NCI-H1105 treated with DMSO at 0.1 percent for 48 hours (cell line): ENCODE measurements around the gene FARS2.
"Not testable (repeated sequence)": the region's sequence is repeated elsewhere in the genome, so short reads cannot be mapped to it uniquely, and the experiment has no call there.

Source experiments
- DNase-seq: peaks from one replicate; lab custom pipeline; 2025; lab: John Stamatoyannopoulos, UW

The FARS2 gene

DNA sequence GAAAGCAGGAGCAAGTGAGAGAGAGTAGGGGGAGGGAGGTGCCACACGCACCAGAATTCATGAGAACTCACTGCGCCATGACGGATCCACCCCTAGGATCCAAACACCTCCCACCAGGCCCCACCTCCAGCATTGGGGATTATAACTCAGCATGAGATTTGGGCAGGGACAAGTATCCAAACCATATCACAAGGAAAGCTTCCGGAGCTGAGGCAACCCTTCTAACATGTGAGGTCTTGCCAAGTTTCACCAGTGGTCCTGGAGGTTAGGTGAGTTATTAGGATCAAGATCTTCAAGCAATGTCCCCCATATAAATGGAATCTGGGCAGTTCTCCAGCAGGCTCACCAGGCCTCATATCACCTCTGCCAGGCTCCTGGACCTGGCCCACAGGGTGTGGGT, 437.0 kb downstream of the FARS2 start:
- DNase-seq: no peak

DNA sequence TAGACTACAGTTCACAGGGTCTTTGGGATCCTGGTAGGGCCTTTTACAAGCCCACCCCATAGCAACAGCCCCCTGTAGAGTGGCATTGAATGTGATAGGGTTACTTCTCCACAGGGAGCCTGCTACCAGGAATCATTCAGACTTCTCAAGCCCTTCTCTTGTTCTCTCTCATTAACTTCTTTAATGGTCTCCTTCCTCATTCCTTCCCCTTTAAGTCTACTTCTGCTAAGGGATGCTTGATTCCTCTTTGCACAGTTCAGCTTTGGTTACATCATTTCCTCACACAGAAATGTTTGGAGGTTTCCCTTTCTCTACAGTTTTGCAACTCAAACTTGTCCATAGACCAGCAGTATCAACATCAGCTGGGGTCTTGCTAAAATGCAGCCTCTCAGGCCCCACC, 437.8 kb downstream of the FARS2 start:
- DNase-seq: not testable (repeated sequence)

DNA sequence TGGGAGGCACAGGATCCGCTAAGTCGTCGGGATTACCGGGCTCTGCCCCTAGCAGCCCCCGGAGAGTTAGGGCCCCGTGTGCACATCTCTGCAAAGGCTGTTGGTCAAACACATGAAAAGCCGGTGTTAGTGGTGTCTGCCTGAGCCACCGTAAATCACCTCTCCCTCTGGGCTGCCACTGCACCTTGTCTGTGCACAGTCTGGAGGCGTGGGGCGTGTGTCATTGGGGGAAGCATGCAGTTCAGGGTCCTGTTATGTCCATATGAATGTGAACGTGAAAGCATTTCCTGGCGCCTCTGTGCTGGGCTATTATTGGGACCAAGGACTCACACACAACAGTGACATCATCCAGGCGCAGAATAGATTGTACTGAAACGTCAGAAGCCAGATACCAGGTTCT, 439.9 kb downstream of the FARS2 start:
- no peak for DNase-seq

DNA sequence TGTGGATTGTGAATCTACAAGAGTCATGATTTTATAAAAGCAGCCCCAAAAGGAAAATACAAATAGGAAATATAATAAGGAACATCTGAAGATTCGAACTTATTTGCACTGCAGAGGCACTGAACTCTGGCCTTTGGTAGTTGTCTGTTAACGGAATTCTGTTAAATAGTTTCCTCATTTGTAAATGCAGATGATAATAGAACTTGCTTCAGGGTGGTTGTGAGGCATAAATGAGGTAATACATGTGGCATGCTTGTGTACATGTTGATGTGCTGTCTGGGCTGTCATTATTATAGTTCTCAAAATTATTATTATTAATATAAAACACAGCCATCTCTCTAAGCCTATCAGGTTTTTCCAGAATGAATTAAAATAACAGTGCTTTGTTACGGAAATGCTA, 443.4 kb downstream of the FARS2 start:
- no peak for DNase-seq

DNA sequence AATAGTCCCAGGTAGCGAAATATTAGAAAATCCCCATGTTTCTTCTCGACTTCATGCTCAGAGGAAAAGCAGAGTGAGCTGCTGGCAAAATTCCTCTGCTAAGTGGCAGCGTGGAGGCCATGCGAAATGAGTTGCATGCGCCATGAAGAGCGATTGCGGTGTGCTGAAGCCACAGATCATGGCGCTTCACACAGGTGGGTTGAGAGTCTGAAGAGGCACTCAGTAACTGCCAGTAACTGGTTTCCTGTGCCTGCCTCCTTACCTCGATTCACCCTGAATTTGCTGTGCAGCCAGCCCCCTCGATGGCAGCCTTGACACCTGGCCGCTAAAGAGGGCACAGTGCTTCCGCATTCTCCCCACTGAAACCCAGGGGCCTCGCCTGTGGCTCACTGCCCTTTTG, 443.9 kb downstream of the FARS2 start:
- no peak for DNase-seq

DNA sequence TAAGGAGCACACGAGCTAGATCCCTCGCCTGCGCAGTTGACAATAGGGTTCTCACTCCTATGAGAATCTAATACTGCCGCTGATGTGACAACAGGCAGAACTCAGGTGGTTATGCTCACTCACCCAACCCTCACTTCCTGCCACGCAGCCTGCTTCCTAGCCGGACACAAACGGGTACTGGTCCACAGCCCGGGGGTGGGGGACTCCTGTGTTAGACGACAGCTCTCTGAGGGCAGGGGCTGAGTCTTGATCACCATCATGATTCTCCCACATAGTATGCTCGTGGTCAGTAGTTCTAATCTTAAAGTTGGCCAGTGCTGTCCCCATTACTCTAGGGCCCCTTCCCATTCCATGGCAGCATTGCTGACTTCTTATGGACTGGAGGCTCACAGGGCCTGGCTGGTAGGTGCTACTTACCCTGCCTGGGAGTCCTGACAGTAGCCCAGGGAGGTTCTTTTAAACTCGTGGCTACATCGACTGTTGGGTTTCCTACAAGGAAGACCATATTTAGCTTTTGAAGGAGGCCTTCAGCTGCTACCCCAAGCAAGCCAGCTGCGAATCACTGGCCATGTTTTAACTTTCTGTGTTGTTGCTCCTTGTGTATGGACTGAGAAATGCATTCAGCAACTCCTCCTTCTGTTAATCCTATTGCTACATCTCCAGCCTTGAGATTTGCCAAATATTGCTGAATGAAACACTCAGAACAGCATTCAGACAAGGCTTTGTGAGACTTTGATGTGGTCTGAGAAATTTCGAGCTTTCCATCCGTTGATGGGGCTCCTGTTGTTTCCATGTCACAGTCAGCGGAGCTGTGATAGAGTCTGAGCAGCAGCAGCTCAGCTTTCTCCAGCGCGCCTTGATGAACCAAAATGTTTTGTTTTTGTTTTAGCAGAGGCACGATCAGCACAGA, 445.1 kb downstream of the FARS2 start:
- no peak for DNase-seq

DNA sequence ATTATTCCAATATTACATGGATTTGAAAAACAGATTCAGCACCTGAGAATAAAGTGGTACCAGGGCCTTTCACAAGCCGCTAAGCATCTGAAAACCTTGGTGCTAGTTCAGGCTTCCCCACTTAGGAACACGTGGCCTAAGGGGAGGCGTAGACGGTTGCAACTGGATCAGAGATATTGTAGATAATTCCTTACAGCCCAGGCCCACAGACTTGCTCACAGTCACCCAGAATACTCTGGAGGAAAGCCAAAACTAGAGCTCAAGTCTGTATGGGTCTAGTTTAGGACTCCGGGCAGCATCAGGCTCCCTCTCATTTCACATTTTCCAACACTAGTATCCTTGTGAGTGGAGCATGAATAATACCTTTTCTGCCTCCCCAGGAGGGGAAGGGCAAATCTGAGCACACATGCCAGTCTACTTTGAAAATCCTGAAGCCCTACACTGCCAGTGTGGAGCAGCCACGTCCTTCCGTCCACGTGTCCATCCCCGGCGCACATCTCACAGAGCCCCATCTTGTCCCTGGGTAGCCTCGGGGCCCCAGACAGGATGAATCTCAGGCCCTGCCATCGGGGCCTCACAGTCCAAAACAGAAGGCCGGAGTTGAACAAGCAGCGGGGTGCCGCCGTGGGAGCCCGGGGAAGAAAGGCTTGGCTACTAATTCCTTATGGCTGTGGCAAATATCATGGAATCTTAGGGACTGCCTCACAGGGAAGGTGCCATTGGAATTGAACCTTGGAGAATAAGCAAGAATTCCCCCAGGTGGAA, 446.1 kb downstream of the FARS2 start:
- DNase-seq: no peak

DNA sequence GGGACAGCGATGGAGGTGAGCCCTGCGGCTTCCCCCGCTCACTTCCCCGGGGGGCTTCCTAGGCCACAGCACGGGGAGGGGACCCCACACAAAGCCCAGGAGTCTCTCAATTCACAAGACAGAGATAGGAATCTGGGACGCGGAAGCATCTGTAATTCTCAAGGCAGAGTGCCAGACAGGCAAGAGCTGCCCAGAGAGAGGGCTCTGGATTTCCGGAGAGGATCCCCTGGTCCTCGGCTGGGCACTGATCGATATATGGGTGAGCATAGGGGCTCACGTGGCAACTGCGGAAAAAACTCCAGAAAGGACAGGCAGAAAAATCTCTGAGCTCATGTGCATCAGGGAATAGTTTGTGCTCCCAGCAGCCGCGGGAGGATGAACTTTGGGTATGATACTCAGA, 449.2 kb downstream of the FARS2 start:
- no peak for DNase-seq

DNA sequence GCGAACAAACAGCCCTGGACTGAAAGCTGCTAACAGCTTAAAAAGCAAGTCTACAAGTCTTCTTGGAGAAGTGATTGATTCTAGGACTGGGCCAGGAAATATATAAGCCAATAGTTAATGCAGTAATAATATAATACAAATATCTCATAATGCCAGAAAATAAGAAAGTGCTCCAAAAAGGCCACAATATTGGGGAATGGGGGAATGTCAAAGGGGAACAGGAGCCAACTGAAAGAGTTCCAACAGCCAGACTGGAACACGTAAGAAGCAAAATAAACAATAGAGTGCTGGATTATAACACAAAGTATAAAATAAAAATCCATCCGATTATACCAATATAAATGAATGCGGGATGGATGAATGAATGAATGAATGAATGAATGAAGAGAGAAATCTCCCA, 449.6 kb downstream of the FARS2 start:
- no peak for DNase-seq

DNA sequence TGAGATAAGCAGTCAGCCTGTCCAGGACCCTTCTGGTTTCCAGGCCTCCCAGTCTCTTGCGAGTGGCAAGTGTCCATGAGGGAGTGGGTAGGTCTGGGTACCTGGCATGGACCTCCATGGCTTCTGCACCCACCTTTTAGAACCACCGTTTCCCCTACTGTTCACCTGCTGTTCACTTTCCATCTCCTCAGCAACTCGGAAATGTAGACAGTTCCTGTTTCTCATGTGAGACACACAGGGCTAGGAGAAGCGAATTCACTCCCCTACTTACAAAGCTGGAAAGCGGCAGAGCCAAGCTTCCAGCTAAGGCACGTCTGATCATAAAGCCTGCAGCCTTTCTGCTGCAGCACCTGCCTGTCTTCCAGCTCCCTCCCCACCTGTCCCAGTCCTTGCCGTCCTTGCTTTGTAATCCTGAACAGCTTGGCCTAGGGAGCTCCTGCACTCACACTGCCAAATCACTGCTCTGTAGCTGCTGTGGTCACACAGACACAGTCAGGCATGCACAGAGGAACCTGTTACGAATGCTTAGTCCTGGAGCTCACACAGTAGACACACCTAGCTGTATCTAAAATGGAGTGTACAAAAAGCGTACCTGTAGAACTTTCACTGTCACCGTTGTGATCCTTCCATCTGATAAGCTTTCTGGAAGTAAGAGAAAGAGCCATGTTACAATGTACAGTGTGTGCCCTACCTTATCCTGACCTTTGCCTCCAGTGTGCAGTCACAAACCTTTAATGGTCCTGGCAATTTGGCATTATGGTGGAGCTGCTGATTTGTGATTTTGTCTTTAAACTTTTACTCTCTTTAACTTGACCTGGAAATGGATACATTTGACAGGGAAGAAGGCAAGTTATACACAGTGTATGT, 451.3 kb downstream of the FARS2 start:
- DNase-seq: no peak

DNA sequence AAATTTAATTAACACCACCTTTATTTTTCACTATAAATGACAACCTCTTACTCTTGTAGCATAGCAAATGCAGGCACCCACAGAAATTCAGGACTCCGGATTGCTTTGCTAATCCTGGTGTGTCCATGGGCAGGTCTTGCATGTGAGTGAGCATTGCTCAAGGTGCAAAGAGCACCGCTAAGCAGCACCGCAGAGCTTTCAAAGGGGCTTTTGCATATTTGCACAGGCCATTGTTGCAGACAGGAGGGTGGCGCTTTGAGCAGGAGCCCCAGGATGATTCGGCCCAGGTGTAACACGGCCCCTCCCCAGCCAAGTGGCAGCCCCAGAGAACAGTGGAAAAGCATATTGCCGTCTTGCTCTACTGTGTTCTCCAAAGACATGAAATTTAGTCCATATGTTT, 452.2 kb downstream of the FARS2 start:
- DNase-seq: no peak

DNA sequence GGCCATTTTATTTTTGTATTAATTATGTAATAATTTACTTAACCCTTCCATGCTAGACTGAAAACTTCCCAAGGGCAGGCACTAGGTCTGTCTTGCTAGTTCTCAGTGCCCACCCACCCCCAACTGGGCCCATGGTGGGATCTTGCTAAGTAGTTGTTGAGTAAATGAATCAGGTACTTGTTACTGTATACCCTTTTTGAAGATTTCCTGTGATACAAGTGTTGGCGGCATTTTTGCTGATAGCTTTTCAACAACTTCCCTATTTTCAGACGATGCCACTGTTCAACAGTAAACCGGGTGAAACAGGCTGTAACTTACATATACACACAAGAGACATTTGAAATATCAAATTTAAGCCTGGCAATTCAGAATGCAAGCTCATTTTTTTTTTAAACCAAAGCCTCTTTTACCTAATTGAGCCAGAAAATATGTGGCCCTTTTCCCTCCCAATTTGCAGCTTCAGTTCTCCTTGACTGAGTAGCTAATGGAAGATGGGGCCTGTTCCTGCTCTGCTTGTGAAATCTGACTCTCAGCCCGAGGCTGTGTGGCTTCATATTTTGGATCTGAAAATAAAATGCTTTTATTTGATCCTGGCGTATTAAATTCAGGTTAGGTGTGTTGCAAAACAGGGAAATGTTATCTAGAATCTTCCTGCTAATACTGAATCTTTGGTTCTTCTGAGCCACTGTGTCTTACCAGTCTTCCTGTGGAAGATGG, 457.1 kb downstream of the FARS2 start:
- DNase-seq: no peak

DNA sequence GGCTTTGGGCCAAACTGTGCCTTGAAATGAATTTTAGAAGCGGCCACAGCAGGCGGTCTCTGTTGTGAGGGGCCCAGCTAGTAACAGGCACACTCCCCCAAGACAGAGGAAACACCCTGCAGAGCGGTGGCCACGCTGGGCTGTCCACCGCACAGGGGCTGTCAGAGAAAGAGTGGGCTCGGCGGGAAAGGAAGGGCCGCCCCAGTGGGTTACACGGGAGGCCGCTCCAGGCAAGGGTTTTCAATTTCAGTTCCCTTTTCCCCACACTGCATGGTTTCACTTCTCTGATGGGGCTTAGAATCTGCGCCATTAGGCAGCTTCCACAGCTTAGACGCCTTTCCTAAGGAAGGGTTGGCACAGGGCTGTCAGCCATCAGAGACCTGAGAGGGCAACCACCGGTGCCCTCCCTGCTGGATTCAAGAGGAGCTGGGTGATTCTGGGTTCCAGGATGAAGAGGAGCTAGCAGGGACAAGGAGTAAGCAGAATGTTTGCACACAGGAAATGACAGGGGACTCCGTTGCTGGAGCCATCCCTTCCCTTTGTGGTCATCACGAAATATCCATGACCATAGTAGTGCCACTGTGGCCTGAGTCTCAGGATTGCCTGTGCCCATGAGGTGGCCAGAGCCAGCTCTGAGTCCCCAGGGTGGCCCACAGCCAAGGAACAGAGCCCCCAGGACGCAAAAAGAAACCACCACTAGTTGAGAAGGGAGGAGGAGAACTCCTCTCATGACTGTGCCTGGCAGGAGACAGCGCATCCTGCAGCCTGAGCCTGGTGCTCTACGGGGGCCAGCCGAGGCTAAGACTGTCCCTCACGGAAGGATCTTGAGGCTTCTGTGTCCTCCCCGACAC, 462.8 kb downstream of the FARS2 start:
- DNase-seq: no peak

DNA sequence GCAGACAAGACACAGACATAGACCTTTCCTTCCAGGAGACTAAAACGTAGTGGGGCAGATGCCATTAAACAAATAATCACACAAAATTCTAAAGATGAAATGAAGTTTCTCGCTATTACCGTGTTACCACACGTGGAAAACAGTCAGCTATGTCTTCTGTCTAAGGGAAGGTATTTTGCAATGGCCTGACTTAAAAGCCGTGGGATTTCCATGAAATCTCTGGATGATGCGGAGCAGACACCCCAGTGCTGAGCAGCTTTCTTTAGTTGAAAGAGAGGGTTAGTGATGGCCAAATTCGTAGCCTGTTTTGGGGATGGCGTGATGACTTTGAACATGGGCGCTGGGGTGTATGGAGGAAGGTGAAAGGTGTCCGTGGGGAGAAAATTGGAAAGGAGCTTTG, 463.6 kb downstream of the FARS2 start:
- DNase-seq: no peak

DNA sequence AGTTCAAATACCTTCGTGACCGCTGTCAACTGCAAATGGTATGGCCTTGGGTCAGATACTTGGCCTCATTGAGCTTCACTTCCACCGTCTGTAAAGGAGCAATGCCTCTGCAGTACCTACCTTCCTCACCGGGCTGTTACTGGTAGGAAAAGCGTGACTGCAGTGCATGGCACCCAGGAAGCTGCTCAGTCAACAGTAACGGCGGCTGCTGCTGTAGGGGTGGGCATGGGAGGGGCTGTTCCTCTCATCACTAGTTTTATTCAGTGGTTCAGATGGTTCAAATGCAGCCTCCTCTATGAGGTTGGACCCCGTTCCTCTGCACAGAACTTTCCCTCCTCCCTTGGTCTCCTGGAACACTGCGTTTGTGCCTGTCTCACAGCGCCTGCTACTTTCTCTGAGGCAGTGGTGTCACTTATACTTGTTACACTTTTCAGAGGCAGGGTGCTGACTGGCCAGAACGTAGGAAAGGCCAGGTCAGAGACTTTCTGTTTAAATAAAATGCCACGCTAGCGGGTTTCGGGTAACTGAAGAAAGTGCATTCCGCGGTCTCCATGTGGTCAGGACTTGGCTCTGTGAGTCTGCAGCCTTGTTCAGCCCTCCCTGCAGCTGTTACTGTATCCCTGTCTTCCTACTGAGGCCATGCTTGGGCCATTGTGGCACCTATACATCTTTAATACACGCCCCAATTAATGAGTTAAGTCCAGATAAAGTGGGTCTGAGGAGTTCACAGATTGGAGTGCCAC, 465.8 kb downstream of the FARS2 start:
- DNase-seq: no peak

DNA sequence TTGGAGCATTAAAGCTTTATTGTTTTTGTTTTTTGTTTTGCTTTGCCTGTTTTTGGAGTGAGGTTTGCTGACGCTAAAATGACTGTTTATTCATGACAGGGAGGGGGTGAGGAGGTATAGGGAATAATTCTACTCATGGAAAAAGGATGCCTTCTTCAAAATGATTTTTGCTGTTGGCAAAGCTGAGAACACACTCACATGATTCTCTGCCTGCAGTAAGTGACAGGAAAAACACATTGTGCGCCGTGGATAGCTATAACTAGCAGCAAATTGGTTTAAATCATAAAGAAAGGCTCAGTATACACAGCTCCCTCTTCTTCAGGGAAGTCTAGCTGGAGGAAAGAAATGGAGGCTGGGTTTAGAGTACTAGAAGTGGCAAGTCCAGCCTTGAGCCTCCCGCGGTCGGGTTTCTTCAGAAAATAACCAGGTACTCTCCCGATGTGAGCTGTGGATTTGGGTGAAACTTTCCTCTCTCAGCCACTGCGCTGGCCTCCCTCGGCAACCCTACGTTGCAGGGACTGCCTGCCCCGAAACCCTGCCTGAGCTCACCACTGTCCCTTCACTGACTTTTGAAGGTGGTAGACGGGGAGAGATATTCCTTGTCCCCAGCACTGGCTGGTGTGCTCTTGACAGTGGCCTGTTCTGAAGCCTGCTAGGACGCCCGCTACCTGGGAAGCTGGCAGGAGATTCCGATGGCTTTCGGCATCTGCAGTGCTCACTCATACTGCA, 467.2 kb downstream of the FARS2 start:
- no peak for DNase-seq

DNA sequence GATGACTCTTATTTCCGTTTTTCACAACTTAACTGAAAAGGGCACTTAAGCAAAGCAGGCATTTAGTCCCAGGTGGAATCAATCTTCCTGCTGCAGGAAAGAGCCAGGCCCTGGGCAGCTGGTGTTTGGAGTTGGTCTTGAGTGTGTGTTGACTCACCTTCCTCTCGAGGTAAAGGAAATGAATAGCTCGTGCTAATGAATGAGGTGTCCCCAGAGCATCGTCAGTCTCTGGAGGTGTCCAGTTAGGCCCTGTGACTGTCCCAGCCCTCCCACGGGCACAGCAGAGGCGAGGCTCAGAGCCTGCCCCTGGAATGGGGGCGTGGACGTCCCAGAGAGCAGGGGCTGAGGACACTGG, 467.7 kb downstream of the FARS2 start:
- peak; percentile 7 for DNase-seq

DNA sequence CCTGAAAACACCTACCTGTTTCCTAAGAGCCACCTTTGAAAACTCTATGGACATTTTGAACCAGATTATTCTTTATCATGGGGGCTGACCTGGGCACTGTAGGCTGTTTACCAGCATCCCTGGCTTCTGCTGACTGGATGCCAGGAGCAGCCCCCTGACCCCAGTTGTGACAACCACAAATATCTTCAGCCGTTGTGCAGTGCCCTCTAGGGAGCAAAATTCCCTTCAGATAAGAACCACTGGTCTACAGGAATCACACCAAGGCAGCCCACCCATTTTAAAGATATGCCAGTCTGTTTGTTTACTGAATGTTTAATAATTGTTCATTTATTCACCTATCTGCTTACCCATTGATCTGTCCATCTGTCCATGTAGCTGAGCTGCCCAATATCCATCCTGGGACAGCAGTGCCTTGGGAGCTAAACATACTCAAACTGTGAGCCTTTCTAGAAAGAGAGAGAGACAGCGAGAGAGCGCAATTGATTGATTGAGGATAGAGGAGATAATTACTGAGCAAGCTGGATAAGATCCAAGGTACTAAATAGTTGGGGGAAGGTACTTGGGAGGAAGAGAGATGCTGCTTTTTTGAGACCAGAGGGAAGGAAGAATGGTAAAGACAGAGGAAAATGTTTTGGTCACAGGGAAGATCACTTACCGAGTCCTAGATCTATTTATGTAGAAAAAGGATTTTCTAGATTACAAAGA, 468.7 kb downstream of the FARS2 start:
- peak; percentile 56 for DNase-seq
